HepG2 (cell line): ENCODE results near the gene PKLR. TPM values are rescaled to one million over a fixed set of nuclear protein-coding genes. Genes with fewer than 3 reads are reported as not detected.

Experiments
- CCDC6 ChIP-seq: sonication (generic); formaldehyde crosslinking; IDR thresholded peaks from 2 replicates; pipeline ENCODE4 v1.8.1; 2022; ENCODE audit warnings: mild to moderate bottlenecking, missing genetic modification reagents, moderate library complexity
- CHD4 ChIP-seq: fragments of 200-600 bp; sonication (generic); IDR thresholded peaks from 2 replicates; pipeline ENCODE4 v1.7.0; 2017; ENCODE audit warnings: mild to moderate bottlenecking, low read length, borderline replicate concordance
- CREM ChIP-seq, 2 experiments: sonication (generic) in 1 of 2; formaldehyde crosslinking in 1 of 2; IDR thresholded peaks; 2 replicates each; pipeline versions ENCODE4 v1.4.0 to v1.6.1; 2016 to 2020; ENCODE audit warnings: antibody characterized with exemption in 1 of 2, mild to moderate bottlenecking in 1 of 2, missing genetic modification reagents in 1 of 2
- EEA1 ChIP-seq: sonication (generic); formaldehyde crosslinking; IDR thresholded peaks from 2 replicates; pipeline ENCODE4 v1.5.1; 2020; ENCODE audit warnings: mild to moderate bottlenecking, missing genetic modification reagents, borderline replicate concordance
- GRHL1 ChIP-seq: sonication (generic); formaldehyde crosslinking; conservative IDR thresholded peaks from 2 replicates; pipeline ENCODE4 v1.8.0; 2022; ENCODE audit warnings: missing genetic modification reagents
- JUNB ChIP-seq: sonication (generic); formaldehyde crosslinking; IDR thresholded peaks from 2 replicates; pipeline ENCODE4 v1.8.0; 2022; ENCODE audit warnings: missing genetic modification reagents, mild to moderate bottlenecking, borderline replicate concordance
- MTA1 ChIP-seq: sonication (generic); formaldehyde crosslinking; IDR thresholded peaks from 2 replicates; pipeline ENCODE4 v1.4.0; 2020; ENCODE audit warnings: missing genetic modification reagents, mild to moderate bottlenecking, borderline replicate concordance
- MTF1 ChIP-seq: sonication (generic); formaldehyde crosslinking; IDR thresholded peaks from 2 replicates; pipeline ENCODE4 v1.5.0; 2020; ENCODE audit warnings: missing genetic modification reagents
- MXI1 ChIP-seq: IDR thresholded peaks from 3 replicates; pipeline ENCODE4 v1.6.1; 2012; ENCODE audit warnings: low read depth, low read length, inconsistent platforms, borderline replicate concordance
- NR2F1 ChIP-seq, 2 experiments: fragments of 450-650 bp in 1 of 2; formaldehyde crosslinking in 1 of 2; IDR thresholded peaks; 2 replicates each; pipeline versions ENCODE4 v1.5.0 to v1.6.1; 2016 to 2020; ENCODE audit warnings: mild to moderate bottlenecking in 1 of 2, missing compliant biosample characterization in 1 of 2, missing genetic modification reagents in 1 of 2, moderate library complexity in 1 of 2
- RAD21 ChIP-seq: fragments of 450-650 bp; formaldehyde crosslinking; IDR thresholded peaks from 2 replicates; pipeline ENCODE4 v1.5.0; 2020; ENCODE audit warnings: mild to moderate bottlenecking
- REST ChIP-seq, 2 experiments: IDR thresholded peaks; 2 replicates each; pipeline ENCODE4 v1.6.1; 2011 to 2012; ENCODE audit warnings: low read length in 2 of 2, borderline replicate concordance in 1 of 2, low read depth in 1 of 2, mild to moderate bottlenecking in 1 of 2, moderate library complexity in 1 of 2
- SP2 ChIP-seq: sonication (generic); formaldehyde crosslinking; IDR thresholded peaks from 2 replicates; pipeline ENCODE4 v1.5.1; 2020; ENCODE audit warnings: mild to moderate bottlenecking, missing genetic modification reagents
- SSRP1 ChIP-seq: IDR thresholded peaks from 2 replicates; pipeline ENCODE4 v1.6.1; 2016; ENCODE audit warnings: control low read depth
- ZMYM2 ChIP-seq: sonication (generic); formaldehyde crosslinking; IDR thresholded peaks from 2 replicates; pipeline ENCODE4 v1.8.0; 2022; ENCODE audit warnings: mild to moderate bottlenecking, missing genetic modification reagents
- ZNF24 ChIP-seq: fragments of 450-650 bp; IDR thresholded peaks from 2 replicates; pipeline ENCODE4 v1.6.1; 2017; ENCODE audit warnings: antibody characterized with exemption, mild to moderate bottlenecking
- ZNF430 ChIP-seq: sonication (generic); formaldehyde crosslinking; IDR thresholded peaks from 2 replicates; pipeline ENCODE4 v1.9.0; 2021; ENCODE audit warnings: mild to moderate bottlenecking, missing genetic modification reagents
- ZNF670 ChIP-seq: sonication (generic); formaldehyde crosslinking; IDR thresholded peaks from 2 replicates; pipeline ENCODE4 v1.8.0; 2022; ENCODE audit warnings: mild to moderate bottlenecking, missing genetic modification reagents, borderline replicate concordance
- ZNF768 ChIP-seq: sonication (generic); formaldehyde crosslinking; IDR thresholded peaks from 2 replicates; pipeline ENCODE4 v1.4.0; 2020; ENCODE audit warnings: missing genetic modification reagents
- ZNF772 ChIP-seq: sonication (generic); formaldehyde crosslinking; IDR thresholded peaks from 2 replicates; pipeline ENCODE4 v1.5.0; 2020; ENCODE audit warnings: mild to moderate bottlenecking, missing genetic modification reagents
- ZNF782 ChIP-seq: sonication (generic); formaldehyde crosslinking; IDR thresholded peaks from 2 replicates; pipeline ENCODE4 v1.4.0; 2020; ENCODE audit warnings: missing genetic modification reagents, mild to moderate bottlenecking, borderline replicate concordance
- polyA plus RNA-seq, 8 experiments: library from polyadenylated mRNA; depleted of rRNA in 3 of 8; stranded (reverse) in 7 of 8; unstranded in 1 of 8; fragments of >200 nt; fragmentation: Illumina TruSeq in 4 of 8; extraction: Trizol in 4 of 8; gene quantifications; 2 replicates each; pipeline versions ENCODE4 v1.2.1 to v1.2.3, GENCODE V29; 2011 to 2016; ENCODE audit warnings: low read depth in 4 of 8, missing spikeins in 1 of 8, mixed read lengths in 1 of 8; ENCODE audit not compliant: insufficient read depth in 1 of 8
- total RNA-seq, 5 experiments: library from RNA; depleted of rRNA; stranded (reverse); fragments of >200 nt; fragmentation: Illumina TruSeq; extraction: Trizol; gene quantifications; 2 replicates each; pipeline ENCODE4 v1.2.3, GENCODE V29; 2016; ENCODE audit warnings: low read depth in 1 of 5
- TF ChIP-seq, protein P1 (sequence below): sonication (generic); formaldehyde crosslinking; conservative IDR thresholded peaks from 2 replicates; pipeline ENCODE4 v1.4.0; 2020; ENCODE audit warnings: missing genetic modification reagents
- TF ChIP-seq, protein P2 (sequence below): IDR thresholded peaks from 2 replicates; pipeline ENCODE4 v1.6.1; 2018; ENCODE audit warnings: missing genetic modification reagents, mild to moderate bottlenecking, missing compliant biosample characterization

Gene PKLR
- total and polyA plus RNA-seq, 2 of the 13 experiments (the other 11 are each of a cell fraction or from before 2014, with no cell fraction given) = 10.3 to 29.3 TPM

GRCh38 chr1:155277902-155278688, 23.1 kb downstream of the PKLR start (continued):
- TF ChIP-seq REST (IDR thresholded peaks at IDR 0.05; ENCODE audit: borderline replicate concordance in 1 of 2, low read depth in 1 of 2, low read length in 2 of 2) (peak; percentile 88 to 96), CHD4 (no peak), ZNF768 (CRISPR knock-in tag) (no peak), SSRP1 (CRISPR knock-in tag) (no peak), RAD21 (CRISPR knock-in tag) (no peak), ZNF782 (CRISPR knock-in tag) (no peak), MXI1 (peak; percentile 38; the same call in 1 of the 3 replicates), CCDC6 (CRISPR knock-in tag) (no peak), ZNF430 (no peak), MTF1 (CRISPR knock-in tag) (no peak), EEA1 (CRISPR knock-in tag) (no peak; the same call in 1 of the 2 replicates), GRHL1 (CRISPR knock-in tag) (no peak), NR2F1 (CRISPR knock-in tag; IDR thresholded peaks at IDR 0.05) (no peak), ZNF670 (CRISPR knock-in tag) (no peak), ZMYM2 (CRISPR knock-in tag) (no peak), SP2 (CRISPR knock-in tag) (no peak), CREM (IDR thresholded peaks at IDR 0.05) (no peak), CREM (CRISPR knock-in tag; IDR thresholded peaks at IDR 0.05) (no peak), MTA1 (CRISPR knock-in tag) (no peak), JUNB (CRISPR knock-in tag) (no peak), ZNF772 (no peak), ZNF24 (no peak)
- TF ChIP-seq, protein P1, sequence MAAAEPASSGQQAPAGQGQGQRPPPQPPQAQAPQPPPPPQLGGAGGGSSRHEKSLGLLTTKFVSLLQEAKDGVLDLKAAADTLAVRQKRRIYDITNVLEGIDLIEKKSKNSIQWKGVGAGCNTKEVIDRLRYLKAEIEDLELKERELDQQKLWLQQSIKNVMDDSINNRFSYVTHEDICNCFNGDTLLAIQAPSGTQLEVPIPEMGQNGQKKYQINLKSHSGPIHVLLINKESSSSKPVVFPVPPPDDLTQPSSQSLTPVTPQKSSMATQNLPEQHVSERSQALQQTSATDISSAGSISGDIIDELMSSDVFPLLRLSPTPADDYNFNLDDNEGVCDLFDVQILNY (CRISPR knock-in tag) = no peak
- TF ChIP-seq, protein P2, sequence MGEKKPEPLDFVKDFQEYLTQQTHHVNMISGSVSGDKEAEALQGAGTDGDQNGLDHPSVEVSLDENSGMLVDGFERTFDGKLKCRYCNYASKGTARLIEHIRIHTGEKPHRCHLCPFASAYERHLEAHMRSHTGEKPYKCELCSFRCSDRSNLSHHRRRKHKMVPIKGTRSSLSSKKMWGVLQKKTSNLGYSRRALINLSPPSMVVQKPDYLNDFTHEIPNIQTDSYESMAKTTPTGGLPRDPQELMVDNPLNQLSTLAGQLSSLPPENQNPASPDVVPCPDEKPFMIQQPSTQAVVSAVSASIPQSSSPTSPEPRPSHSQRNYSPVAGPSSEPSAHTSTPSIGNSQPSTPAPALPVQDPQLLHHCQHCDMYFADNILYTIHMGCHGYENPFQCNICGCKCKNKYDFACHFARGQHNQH (CRISPR knock-in tag) = no peak
